ENCODE data around the gene RAD51AP1. TPM values are rescaled to one million over a fixed set of nuclear protein-coding genes. Genes with fewer than 3 reads are reported as not detected.

Gene RAD51AP1
- total RNA-seq, 1 donor from 2014 or later: 3.8 TPM

GRCh38 chr12:4607056-4607455 is 68.4 kb downstream of the RAD51AP1 start:
- no peaks in the 10 kb centered on the region for H3K9me3 Mint-ChIP-seq (ENCODE audit: low read depth)
- H3K27me3 Mint-ChIP-seq (ENCODE audit: low read depth): peaks cover 21% of the 10 kb centered on the region
- DNase-seq (ENCODE audit: low spot score): no peak
- H3K36me3 Mint-ChIP-seq (ENCODE audit: low read depth): peaks cover 10% of the 10 kb centered on the region
- H3K27ac Mint-ChIP-seq (ENCODE audit: unreplicated experiment): no peak overlapping the region
- H3K4me1 Mint-ChIP-seq (ENCODE audit: low read depth): peaks cover 26% of the 10 kb centered on the region
- TF ChIP-seq, protein P1, sequence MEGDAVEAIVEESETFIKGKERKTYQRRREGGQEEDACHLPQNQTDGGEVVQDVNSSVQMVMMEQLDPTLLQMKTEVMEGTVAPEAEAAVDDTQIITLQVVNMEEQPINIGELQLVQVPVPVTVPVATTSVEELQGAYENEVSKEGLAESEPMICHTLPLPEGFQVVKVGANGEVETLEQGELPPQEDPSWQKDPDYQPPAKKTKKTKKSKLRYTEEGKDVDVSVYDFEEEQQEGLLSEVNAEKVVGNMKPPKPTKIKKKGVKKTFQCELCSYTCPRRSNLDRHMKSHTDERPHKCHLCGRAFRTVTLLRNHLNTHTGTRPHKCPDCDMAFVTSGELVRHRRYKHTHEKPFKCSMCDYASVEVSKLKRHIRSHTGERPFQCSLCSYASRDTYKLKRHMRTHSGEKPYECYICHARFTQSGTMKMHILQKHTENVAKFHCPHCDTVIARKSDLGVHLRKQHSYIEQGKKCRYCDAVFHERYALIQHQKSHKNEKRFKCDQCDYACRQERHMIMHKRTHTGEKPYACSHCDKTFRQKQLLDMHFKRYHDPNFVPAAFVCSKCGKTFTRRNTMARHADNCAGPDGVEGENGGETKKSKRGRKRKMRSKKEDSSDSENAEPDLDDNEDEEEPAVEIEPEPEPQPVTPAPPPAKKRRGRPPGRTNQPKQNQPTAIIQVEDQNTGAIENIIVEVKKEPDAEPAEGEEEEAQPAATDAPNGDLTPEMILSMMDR (IDR thresholded peaks at IDR 0.05): no peak
- H3K4me3 Mint-ChIP-seq (ENCODE audit: unreplicated experiment): no peak overlapping the region

GRCh38 chr12:4609071-4609470 is 70.4 kb downstream of the RAD51AP1 start:
- no peak overlapping the region for H3K4me3 Mint-ChIP-seq (ENCODE audit: unreplicated experiment)
- H3K36me3 Mint-ChIP-seq (ENCODE audit: low read depth): peaks cover 24% of the 10 kb centered on the region
- peaks cover 26% of the 10 kb centered on the region for H3K4me1 Mint-ChIP-seq (ENCODE audit: low read depth)
- H3K27me3 Mint-ChIP-seq (ENCODE audit: low read depth): peaks cover 3% of the 10 kb centered on the region
- H3K27ac Mint-ChIP-seq (ENCODE audit: unreplicated experiment): no peak overlapping the region
- no peaks in the 10 kb centered on the region for H3K9me3 Mint-ChIP-seq (ENCODE audit: low read depth)
- DNase-seq (ENCODE audit: low spot score): no peak
- TF ChIP-seq, protein P1 (IDR thresholded peaks at IDR 0.05): no peak

Other genes with a start within 250 kb of the RAD51AP1 start
- gene TIGAR, start 217.7 kb upstream of the RAD51AP1 start, total RNA-seq: 27.1 to 30.1 TPM (median 28.8 TPM) in 3 replicates
- gene FGF23, start 159.2 kb upstream of the RAD51AP1 start, total RNA-seq: not detected in 3 replicates
- gene FGF6, start 93.1 kb upstream of the RAD51AP1 start, total RNA-seq: not detected in 3 replicates
- 37.9 to 48.6 TPM (median 38.7 TPM) in 3 replicates for gene DYRK4, start 23.3 kb downstream of the RAD51AP1 start, total RNA-seq
- gene AKAP3, start 110.2 kb downstream of the RAD51AP1 start, total RNA-seq: 0.26 to 0.65 TPM (median 0.57 TPM) in 3 replicates
- 68.1 to 87.9 TPM (median 68.7 TPM) in 3 replicates for gene NDUFA9, start 110.2 kb downstream of the RAD51AP1 start, total RNA-seq
- 0.51 to 1.7 TPM (median 1.4 TPM) in 3 replicates for gene GALNT8, start 181.5 kb downstream of the RAD51AP1 start, total RNA-seq

Data from chondrocyte (in vitro differentiated cells).